Breast epithelium (tissue), 4 donors: Measurements from ENCODE around the gene EIF3L. TPM values are rescaled to one million over a fixed set of nuclear protein-coding genes. Genes with fewer than 3 reads are reported as not detected.

Source experiments
- DNase-seq, 2 donors: peaks; one replicate each; pipeline ENCODE4 v3.0.0-alpha.2; 2019; ENCODE audit warnings: low spot score in 2 of 2
- H3K27ac ChIP-seq, 2 donors: fragments of 200-600 bp; sonication (generic) in 1 of 2; one replicate each; pipeline ENCODE4 v1.5.1; 2016 to 2019; ENCODE audit warnings: mild to moderate bottlenecking in 1 of 2
- H3K27me3 ChIP-seq, 2 donors: fragments of 200-600 bp; sonication (generic) in 1 of 2; one replicate each; pipeline versions ENCODE4 v1.5.1 to v1.6.0; 2017 to 2019; ENCODE audit warnings: control low read depth in 1 of 2, mild to moderate bottlenecking in 1 of 2
- H3K36me3 ChIP-seq: fragments of 200-600 bp; one replicate; pipeline ENCODE4 v1.5.1; 2019
- H3K4me1 ChIP-seq, 2 donors: fragments of 200-600 bp; sonication (generic); one replicate each; pipeline ENCODE4 v1.5.1; 2016 to 2019; ENCODE audit warnings: control low read depth in 1 of 2
- H3K4me3 ChIP-seq, 3 donors: fragments of 200-600 bp; sonication (generic); 1 replicate in 2 of 3; 2 replicates in 1 of 3; pipeline ENCODE4 v1.5.1; 2016 to 2019; ENCODE audit warnings: mild to moderate bottlenecking in 3 of 3, moderate library complexity in 2 of 3
- H3K9me3 ChIP-seq, 2 donors: fragments of 200-600 bp; sonication (generic) in 1 of 2; one replicate each; pipeline ENCODE4 v1.5.1; 2016 to 2019; ENCODE audit warnings: control low read depth in 1 of 2
- CTCF ChIP-seq, 3 donors: fragments of 450-650 bp; IDR thresholded peaks; one replicate each; pipeline ENCODE4 v1.5.1; 2016 to 2017; ENCODE audit warnings: antibody characterized with exemption in 3 of 3, mild to moderate bottlenecking in 3 of 3, moderate library complexity in 3 of 3
- POLR2A ChIP-seq: fragments of 450-650 bp; IDR thresholded peaks from one replicate; pipeline ENCODE4 v1.6.1; 2016; ENCODE audit warnings: antibody characterized with exemption, mild to moderate bottlenecking, moderate library complexity
- POLR2AphosphoS5 ChIP-seq, 3 donors: sonication (generic); formaldehyde crosslinking; IDR thresholded peaks; one replicate each; pipeline ENCODE4 v1.6.1; 2017; ENCODE audit warnings: antibody characterized with exemption in 3 of 3
- intact Hi-C: fragments of 100-400 bp; cut with DNase I; formaldehyde crosslinking; loops from one replicate; pipeline ENCODE4 v1.15.1; 2023; ENCODE audit warnings: low total_unique reads
- total RNA-seq, 3 donors: library from RNA; depleted of rRNA; stranded (reverse); fragments of >200 nt; gene quantifications; one replicate each; pipeline ENCODE4 v1.1.0, GENCODE V29; 2016

Gene EIF3L
- total RNA-seq, 3 donors from 2014 or later = 471 to 569 (median 490) TPM

GRCh38 chr22:37930270-37930951, 81.2 kb downstream of the EIF3L start:
- no peak overlapping the region for H3K4me3 ChIP-seq
- no peaks in the 10 kb centered on the region for H3K36me3 ChIP-seq
- DNase-seq = no peak
- peaks cover 8 to 13% of the 10 kb centered on the region in 2 donors for H3K4me1 ChIP-seq
- no peaks in the 10 kb centered on the region for H3K27me3 ChIP-seq
- intact Hi-C loops = no loop called here
- H3K27ac ChIP-seq = peak overlapping the region in 1 of 2 donors; percentile 1
- no peaks in the 10 kb centered on the region for H3K9me3 ChIP-seq
- no peak for TF ChIP-seq POLR2A
- no peak for TF ChIP-seq CTCF (IDR thresholded peaks at IDR 0.05)
- TF ChIP-seq POLR2AphosphoS5 (IDR thresholded peaks at IDR 0.05) = no peak

GRCh38 chr22:37930952-37931440, 81.8 kb downstream of the EIF3L start:
- Histone ChIP-seq H3K36me3 (no peaks in the 10 kb centered on the region), H3K27ac (no peak overlapping the region), H3K4me3 (no peak overlapping the region), H3K9me3 (no peaks in the 10 kb centered on the region), H3K27me3 (no peaks in the 10 kb centered on the region), H3K4me1 (peaks cover 8 to 13% of the 10 kb centered on the region in 2 donors)
- no peak for DNase-seq
- intact Hi-C loops = no loop called here
- TF ChIP-seq CTCF (IDR thresholded peaks at IDR 0.05) = no peak
- TF ChIP-seq POLR2AphosphoS5 (IDR thresholded peaks at IDR 0.05) = no peak
- no peak for TF ChIP-seq POLR2A

GRCh38 chr22:37931893-37932389, 82.7 kb downstream of the EIF3L start:
- TF ChIP-seq POLR2AphosphoS5 (IDR thresholded peaks at IDR 0.05) = no peak
- no peak for TF ChIP-seq CTCF (IDR thresholded peaks at IDR 0.05)
- TF ChIP-seq POLR2A = no peak
- no peaks in the 10 kb centered on the region for H3K36me3 ChIP-seq
- intact Hi-C loops = no loop called here
- peak overlapping the region; percentile 78 to 83 for H3K27ac ChIP-seq
- no peak overlapping the region for H3K4me3 ChIP-seq
- no peak for DNase-seq
- peaks cover 8 to 13% of the 10 kb centered on the region in 2 donors for H3K4me1 ChIP-seq
- no peaks in the 10 kb centered on the region for H3K27me3 ChIP-seq
- H3K9me3 ChIP-seq = no peaks in the 10 kb centered on the region

- no peak for DNase-seq
- intact Hi-C loops = no loop called here
- Histone ChIP-seq H3K4me3 (no peak overlapping the region), H3K4me1 (peaks cover 8 to 13% of the 10 kb centered on the region in 2 donors), H3K27ac (peak overlapping the region; percentile 78 to 83), H3K36me3 (no peaks in the 10 kb centered on the region), H3K27me3 (no peaks in the 10 kb centered on the region), H3K9me3 (no peaks in the 10 kb centered on the region)
- TF ChIP-seq POLR2AphosphoS5 (IDR thresholded peaks at IDR 0.05) (no peak), CTCF (IDR thresholded peaks at IDR 0.05) (no peak), POLR2A (no peak)
Observed at GRCh38 chr22:37932401-37932800, 83.2 kb downstream of the EIF3L start.

GRCh38 chr22:37932821-37933578, 83.8 kb downstream of the EIF3L start:
- no peaks in the 10 kb centered on the region for H3K9me3 ChIP-seq
- DNase-seq = no peak
- H3K27me3 ChIP-seq = no peaks in the 10 kb centered on the region
- H3K4me1 ChIP-seq = peaks cover 8 to 13% of the 10 kb centered on the region in 2 donors
- intact Hi-C loops = no loop called here
- H3K36me3 ChIP-seq = no peaks in the 10 kb centered on the region
- H3K4me3 ChIP-seq = no peak overlapping the region
- H3K27ac ChIP-seq = peak overlapping the region; percentile 78 to 83
- TF ChIP-seq POLR2A (no peak), CTCF (IDR thresholded peaks at IDR 0.05) (no peak), POLR2AphosphoS5 (IDR thresholded peaks at IDR 0.05) (no peak)
